Measurements from ENCODE around the gene IL16. TPM values are rescaled to one million over a fixed set of nuclear protein-coding genes. Genes with fewer than 3 reads are reported as not detected.

Gene IL16
- total RNA-seq, 1 donor from 2014 or later = 0.05 TPM

- H3K4me1 Mint-ChIP-seq = peaks cover 20% of the 10 kb centered on the region
- no peak for DNase-seq (ENCODE audit: low read depth, low spot score)
- no peak overlapping the region for H3K4me3 Mint-ChIP-seq
- no peak for TF ChIP-seq CTCF (conservative IDR thresholded peaks at IDR 0.05)
- no peaks in the 10 kb centered on the region for H3K36me3 Mint-ChIP-seq (ENCODE audit: low read depth)
- H3K27ac Mint-ChIP-seq (ENCODE audit: unreplicated experiment) = no peak overlapping the region
- no peaks in the 10 kb centered on the region for H3K9me3 Mint-ChIP-seq
- peaks cover 6% of the 10 kb centered on the region for H3K27me3 Mint-ChIP-seq (ENCODE audit: low read depth)
Observed at GRCh38 chr15:81182756-81183438, 13.8 kb upstream of the IL16 start.

- no peaks in the 10 kb centered on the region for H3K9me3 Mint-ChIP-seq
- H3K36me3 Mint-ChIP-seq (ENCODE audit: low read depth) = no peaks in the 10 kb centered on the region
- no peak for TF ChIP-seq CTCF (conservative IDR thresholded peaks at IDR 0.05)
- DNase-seq (ENCODE audit: low read depth, low spot score) = no peak
- peaks cover 6% of the 10 kb centered on the region for H3K27me3 Mint-ChIP-seq (ENCODE audit: low read depth)
- peaks cover 20% of the 10 kb centered on the region for H3K4me1 Mint-ChIP-seq
- no peak overlapping the region for H3K4me3 Mint-ChIP-seq
- no peak overlapping the region for H3K27ac Mint-ChIP-seq (ENCODE audit: unreplicated experiment)
Observed at GRCh38 chr15:81183439-81183775, 13.3 kb upstream of the IL16 start.

DNA sequence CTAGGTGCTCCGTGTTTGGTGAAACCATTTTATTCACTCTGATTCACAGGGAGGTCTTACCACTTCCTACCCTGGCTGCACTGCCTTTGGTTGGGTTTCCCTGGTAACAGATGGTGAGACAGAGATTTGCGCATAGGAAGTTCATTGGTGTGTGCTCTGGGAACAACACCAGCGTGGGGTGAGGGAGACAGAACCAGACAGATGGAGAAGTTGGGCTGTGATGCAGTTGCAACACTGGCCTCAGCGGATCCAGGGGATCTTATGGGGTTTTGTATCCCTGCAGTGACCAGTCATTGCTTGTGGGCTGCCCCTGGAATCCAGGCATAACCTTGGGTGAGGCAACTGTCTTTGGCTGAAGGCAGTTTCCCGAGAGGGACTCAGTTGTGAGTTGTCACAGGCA lies 12.5 kb upstream of the IL16 start:
- no peak for DNase-seq (ENCODE audit: low read depth, low spot score)
- H3K27me3 Mint-ChIP-seq (ENCODE audit: low read depth) = peaks cover 8% of the 10 kb centered on the region

GRCh38 chr15:81185631-81186295 lies 10.9 kb upstream of the IL16 start:
- Mint-ChIP-seq H3K27ac (ENCODE audit: unreplicated experiment) (peak overlapping the region; percentile 9), H3K4me1 (peaks cover 20% of the 10 kb centered on the region), H3K36me3 (ENCODE audit: low read depth) (no peaks in the 10 kb centered on the region), H3K27me3 (ENCODE audit: low read depth) (peaks cover 8% of the 10 kb centered on the region), H3K4me3 (no peak overlapping the region), H3K9me3 (no peaks in the 10 kb centered on the region)
- TF ChIP-seq CTCF (conservative IDR thresholded peaks at IDR 0.05) = no peak
- DNase-seq (ENCODE audit: low read depth, low spot score) = no peak

More for the DNA sequence above, 12.5 kb upstream of the IL16 start:
- Mint-ChIP-seq H3K4me3 (no peak overlapping the region), H3K9me3 (no peaks in the 10 kb centered on the region), H3K4me1 (peaks cover 20% of the 10 kb centered on the region), H3K36me3 (ENCODE audit: low read depth) (no peaks in the 10 kb centered on the region), H3K27ac (ENCODE audit: unreplicated experiment) (no peak overlapping the region)
- no peak for TF ChIP-seq CTCF (conservative IDR thresholded peaks at IDR 0.05)

DNA sequence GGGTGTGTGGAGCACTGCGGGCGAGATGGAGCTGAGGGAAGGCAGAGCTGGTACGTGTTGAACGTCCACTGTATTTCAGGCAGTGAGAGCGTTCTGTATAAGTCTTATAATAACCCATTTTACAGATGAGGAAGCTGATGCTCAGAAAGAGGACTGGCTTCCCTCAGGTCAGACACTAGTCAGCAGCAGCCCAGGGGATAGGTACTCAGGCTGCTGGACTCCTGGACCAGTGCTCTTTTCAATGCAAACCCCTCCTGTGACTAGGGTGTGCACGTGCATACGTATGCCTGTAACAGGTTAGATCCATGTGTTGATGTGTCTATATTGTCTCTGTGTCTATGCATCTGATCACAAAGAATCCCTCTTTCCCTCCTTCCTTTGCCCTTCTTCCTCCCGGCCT lies 8.3 kb upstream of the IL16 start:
- Mint-ChIP-seq H3K9me3 (no peaks in the 10 kb centered on the region), H3K4me1 (no peaks in the 10 kb centered on the region), H3K4me3 (no peak overlapping the region), H3K27me3 (ENCODE audit: low read depth) (peaks cover 3% of the 10 kb centered on the region), H3K36me3 (ENCODE audit: low read depth) (no peaks in the 10 kb centered on the region), H3K27ac (ENCODE audit: unreplicated experiment) (no peak overlapping the region)
- TF ChIP-seq CTCF (conservative IDR thresholded peaks at IDR 0.05) = no peak
- no peak for DNase-seq (ENCODE audit: low read depth, low spot score)

Data from neural crest cell (in vitro differentiated cells).